ENCODE data around the gene RNF148.

The RNF148 gene, protein sequence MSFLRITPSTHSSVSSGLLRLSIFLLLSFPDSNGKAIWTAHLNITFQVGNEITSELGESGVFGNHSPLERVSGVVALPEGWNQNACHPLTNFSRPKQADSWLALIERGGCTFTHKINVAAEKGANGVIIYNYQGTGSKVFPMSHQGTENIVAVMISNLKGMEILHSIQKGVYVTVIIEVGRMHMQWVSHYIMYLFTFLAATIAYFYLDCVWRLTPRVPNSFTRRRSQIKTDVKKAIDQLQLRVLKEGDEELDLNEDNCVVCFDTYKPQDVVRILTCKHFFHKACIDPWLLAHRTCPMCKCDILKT

DNA sequence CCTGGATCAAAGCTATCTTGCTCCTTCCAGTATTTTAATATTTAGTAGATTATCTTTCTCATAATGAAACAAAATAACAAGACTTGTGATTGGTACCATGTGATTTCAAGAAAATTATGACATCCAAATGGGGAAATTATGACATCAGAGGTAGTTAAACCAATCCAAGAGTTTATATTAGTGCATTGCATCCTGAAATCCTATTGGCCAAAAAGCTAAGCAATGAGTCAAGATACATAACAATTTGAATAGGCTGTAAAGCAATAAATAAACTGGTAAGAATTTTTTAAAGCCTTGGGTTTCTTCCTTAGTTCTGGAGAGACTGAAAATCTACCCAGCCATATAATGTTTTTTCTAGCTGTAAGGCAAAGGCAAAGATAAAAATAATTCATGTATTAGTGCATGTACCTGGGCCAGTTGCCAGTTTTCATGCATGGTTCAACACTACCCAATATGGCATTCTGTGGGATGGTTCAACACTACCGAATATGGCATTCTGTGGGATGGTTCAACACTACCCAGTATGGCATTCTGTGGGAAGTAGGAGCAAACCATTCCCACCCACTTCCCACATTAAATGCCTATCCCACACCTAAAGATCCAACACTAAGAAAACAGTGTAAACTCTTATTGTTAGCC, at the start of gene RNF148:
Gene RNF148, minus strand, starts transcription at position 51 of the 639 bp plus-strand sequence. CDS start 172 bp downstream, outside the sequence.
- DNase-seq: no peak

DNA sequence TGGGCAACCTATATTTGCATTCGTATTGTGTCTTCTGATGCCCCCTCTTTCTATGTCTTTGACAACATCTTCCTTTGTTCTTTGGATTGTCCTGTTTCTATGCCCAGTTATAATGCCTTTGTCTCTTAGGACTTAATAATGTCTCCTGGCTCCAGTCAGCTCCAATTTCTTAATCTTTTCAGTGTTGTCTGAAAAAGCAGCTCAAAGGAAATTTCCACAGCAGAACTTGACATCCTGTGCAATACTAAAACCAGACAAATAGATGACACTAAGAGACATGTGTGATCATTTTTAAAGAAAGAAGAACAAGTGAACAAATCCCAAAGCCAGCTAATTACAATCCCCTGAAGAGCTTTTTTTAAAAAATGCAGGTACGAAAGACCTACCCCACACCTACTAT, 47.7 kb upstream of the RNF148 start:
- DNase-seq: no peak

DNA sequence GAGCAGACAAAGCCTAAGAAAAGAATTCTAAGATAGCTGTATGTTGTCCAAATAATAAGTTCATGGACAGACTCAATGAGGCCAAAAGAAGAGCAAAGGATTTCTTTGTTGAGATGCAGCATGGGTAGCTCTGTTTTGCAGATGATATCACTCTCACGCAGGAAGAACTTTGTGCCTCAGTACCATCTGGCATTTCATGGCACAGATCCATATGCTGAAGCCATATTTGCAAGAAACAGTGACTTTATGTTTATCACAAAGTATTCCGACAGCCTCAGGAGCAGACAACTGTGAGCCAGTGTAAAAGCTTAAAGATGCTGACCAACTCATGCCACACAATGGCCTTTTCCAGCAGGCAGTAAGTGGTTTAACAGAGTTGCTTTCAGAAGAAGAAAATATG, 45.5 kb upstream of the RNF148 start:
- no peak for DNase-seq

DNA sequence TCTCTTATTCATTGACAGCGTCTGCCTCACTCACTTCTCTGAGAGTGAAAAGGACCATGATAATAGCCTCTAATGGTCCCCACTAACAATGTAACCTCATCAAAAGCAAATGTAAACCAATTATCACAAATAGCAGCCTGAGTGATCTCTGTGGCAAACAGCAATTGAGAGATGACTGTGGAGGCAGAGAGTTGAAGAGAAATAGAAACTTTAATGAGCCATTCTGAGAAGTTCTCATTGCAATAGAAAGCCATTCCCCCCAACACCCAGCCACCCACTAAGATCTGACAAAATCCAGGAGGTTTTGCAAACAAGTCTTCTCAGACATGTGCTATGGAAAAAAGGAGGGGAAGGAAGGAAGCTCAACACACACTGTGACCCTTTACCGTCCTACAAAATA, 44.2 kb upstream of the RNF148 start:
- no peak for DNase-seq

DNA sequence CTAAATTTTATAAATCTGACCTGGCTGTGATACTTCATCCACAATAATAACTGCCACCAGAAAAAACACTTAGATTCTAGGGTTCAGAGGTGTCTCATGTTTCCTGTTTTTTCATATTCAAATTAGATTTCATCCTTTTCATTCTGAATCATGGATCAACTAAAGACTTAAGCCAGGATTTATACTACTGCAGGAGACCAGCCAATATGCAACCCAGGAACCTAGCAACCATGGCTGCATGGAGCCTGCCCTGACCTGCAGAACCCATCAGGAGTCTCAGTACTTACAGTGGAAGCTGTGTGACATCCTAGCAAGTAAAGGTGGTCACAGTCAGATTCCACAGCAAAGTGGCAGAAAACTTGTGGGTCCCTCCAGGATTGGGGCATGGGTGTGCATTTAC, 40.5 kb upstream of the RNF148 start:
- no peak for DNase-seq

DNA sequence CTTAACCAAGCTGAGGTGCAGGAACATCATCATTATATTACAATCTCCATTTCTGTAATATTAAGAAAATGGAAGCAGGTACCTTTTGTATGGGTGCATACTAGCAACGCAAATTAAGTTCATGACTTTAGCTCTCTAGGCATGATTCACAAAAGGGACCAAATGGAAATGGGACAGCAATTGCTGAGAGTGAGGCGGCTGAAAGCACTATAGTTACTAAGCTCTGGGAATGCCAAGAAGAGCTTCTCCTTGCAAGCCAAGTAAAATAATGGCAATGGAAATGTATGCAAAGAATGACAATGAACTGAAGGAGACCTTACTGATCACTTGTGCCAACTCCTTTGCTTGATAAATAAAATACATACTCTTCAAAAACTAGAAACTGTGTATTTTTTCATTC, 36.2 kb upstream of the RNF148 start:
- no peak for DNase-seq

DNA sequence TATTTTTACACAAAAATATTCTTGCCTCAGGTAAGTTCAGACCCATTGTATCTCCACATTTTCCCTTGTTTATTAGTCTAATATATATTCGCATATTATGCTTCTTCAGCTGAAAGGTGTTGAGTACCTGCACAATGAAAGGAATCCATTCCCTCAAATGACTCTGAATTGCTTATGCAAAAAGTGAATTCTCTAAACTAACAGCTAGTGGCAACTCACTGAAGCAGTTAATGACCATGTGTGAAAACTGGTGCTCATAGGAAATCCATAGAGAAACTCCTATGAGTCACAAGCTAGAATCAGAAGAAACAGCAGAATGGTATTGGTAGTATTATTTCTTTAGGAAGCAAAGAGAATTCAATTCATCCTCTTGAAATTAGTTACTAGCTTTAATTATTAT, 33.5 kb upstream of the RNF148 start:
- DNase-seq: no peak

DNA sequence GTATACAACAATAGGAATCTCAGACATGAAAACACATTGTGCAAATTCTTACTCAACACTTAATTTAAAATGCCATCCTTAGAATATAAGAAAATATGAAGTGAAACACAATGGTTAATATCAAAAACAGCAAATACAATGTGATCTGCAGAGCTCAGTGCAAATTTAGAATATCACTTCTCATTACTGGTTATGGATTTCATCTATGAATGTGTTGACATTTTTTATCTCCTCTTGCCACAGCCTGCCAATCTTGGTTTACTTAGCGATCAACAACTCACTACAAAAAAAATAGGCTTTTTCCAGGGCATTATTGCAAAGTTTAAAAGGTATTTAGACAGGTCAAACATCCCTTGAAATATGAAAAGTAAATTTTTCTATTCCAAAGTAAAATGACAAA, 25.0 kb upstream of the RNF148 start:
- no peak for DNase-seq

DNA sequence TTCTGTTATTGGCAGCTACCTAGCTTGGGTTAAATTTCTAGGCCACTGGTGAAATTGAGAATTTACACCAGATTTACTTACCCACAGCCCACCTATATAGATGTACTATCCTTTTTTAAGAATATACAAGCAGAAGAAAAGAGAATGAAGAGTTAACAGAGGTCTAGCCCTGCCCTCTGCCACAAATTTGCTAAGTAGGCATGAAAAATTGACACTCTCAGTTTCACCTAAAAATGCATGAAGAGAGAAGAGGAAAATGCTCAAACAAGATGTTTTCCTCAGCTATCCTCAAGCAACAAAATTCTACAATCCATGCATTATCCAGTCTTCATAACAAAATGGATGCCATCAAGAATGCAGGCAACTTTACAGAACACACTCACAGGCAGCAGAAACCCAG, 24.6 kb upstream of the RNF148 start:
- no peak for DNase-seq

DNA sequence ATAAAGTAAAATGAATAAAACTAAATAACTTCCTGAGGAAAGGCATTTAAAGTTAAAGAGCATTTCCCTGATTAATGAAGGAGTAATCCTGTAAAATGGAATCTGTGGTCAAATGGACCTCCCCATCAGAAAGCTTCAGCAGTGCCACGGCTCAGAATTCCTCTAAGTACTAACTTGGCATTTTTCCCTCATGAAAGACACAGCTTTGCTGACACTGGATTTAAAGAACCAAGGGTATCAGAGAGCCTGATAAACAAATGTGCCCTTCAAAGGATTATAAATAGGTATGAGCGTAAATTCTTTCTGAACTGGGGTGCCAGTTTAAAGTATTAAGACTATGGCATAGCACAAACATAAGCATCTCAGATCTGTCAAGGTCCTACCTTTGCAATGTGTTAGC, 24.2 kb upstream of the RNF148 start:
- DNase-seq: no peak

DNA sequence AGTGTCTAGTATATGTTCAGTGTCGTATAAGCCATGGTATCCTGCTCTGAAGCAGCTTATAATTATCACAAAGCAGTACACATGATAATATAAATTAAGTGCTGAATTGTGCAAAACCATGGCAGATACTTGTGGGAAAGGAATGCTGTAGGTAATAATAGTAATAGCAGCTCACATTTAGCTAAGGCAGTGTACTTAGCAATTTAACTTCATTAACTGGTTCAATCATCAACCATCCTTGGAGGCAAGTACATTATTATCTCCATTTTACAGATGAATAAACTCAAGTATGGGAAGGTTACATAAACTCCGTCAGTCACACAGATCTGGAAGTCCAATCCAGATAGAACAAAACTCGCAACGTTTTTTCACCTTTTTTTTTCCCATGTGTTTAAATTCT, 21.6 kb upstream of the RNF148 start:
- DNase-seq: no peak

DNA sequence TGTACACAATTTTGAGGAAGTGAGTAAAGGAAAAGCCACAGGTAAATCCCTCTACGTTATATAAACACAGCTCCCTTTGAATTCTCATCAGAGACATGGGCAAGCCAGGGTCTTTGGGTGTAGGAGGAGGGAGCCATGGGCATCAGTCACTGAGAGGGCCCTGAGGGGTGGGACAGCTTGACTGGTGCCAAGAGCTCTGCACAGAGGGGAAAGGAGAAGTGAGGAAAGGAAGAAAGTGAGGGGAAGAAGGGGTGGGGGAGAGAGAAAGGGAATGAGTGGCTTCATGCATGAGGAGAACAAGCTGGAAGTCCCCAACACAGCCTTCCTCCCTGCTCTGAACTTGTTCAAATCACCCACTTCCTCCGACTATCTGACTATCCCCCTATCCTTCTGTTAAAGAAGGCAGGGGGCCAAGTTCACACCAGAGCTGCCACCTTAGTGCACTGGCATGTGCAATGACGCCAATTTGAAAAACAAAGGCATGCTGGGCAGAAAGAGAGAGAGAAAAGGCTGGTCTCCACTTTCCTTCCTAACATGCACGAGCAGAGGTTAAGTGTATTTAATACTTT, 16.4 kb upstream of the RNF148 start:
- DNase-seq: no peak

DNA sequence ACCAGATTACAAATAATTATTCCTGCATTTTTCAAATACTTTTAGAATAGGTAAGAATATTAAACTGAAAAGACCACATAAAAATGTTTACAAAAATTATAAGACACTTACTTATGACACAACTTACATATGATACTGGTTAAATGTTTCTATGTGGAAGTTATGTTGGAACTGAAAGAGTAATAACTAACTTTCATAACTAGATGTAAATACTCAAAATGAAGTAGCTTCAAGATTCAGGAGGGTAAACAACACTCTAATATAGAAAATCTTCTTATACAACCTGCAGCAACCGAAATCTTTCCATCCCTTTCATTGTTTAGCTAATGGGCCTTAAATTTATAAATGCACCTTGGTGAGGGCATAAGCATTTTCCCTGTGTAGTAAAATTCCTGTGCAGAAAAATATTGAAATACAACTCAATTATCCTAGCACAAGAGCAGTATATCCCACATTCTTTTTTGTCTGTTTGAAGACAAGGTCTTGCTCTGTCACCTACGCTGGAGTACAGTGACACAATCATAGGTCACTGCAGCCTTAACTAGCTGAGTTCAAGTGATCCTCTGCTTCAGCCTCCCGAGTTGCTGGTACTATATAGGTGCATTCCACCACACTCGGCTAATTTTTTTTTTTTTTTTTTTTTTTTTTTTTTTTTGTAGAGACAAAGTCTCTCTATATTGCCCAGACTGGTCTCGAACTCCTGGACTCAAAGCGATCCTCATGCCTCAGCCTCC, 14.8 kb upstream of the RNF148 start:
- DNase-seq: no peak

DNA sequence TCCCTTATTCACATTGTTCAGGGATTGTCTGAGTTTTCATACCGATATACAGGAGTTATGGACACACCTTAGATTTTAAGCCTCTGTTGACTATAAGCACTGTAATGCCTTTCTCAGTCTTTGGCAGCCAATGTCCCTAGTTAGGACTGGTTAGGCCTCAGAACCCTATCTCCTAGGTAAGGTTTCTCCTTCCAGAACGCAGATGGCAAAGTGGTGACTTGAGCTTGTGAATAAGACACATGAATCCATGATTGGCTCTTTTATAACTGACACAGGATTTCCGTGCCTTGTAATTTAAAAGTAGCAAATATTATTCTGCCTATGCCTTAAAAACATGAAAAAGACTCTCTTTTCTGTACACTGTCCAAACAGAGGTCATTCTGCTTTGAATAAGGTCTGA, 12.5 kb upstream of the RNF148 start:
- no peak for DNase-seq

DNA sequence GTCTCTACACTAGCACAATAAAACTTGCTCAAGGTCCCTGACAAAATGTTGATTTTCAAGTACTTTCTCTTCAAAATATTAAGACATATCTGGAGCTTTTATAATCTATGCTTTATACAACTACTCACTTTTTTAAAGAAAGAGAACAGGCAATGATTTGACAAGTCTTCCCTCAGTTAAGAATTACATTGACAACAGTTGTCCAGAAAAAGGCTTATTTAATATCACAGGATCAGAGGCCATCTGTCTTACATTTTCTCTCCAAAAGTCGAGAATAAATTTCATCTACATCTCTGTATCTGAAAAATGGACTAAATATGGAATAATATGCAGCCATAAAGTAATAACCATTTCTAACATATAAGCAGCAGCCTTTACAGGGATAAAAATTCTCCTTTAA, 8.2 kb upstream of the RNF148 start:
- DNase-seq: no peak

DNA sequence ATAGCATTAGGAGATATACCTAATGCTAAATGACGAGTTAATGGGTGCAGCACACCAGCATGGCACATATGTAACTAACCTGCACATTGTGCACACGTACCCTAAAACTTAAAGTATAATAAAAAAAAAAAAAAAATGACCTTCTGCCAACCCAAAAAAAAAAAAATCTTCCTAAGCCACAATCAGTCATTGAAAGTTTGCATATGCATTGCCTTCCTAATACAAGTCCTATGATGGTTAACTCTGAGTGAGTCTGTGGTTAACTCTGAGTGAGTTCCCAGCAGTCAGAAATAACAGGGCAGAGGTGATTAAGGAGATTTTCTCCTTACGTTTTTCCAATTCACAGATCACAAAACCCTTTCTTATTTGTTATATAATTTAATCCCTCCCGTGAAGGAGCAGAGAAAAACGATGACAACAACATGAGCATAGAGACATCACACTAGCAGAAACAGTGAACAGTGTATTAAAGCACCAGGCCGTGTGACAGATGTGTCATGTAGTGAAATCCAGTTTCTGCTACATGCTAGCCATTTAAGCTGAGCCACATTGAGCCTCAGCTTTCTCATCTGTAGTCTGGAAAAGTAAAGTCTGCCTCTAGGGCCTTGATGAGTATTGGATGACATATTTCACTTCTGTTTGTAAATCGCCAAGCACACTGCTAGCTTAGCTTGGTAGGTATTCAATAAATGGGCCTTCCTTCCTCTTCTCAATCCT, 7.4 kb upstream of the RNF148 start:
- DNase-seq: no peak

DNA sequence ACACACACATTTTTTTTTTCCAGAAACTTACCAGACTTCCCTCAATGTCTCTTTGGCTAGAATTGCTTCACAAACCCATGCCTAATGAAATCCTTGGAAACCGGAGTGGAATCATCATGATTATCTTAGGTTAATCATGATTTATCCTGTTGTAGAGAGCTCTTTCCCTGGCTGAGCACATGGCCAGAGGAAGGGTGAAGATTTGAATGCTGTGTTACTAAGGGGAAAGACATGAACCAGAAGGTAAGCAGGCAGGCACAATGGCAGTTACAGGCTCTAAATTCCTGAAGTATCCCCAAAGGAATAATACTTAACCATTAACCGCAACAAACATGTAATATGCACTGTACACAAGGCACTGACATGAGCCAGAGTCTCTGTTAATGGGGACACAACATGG, 4.1 kb upstream of the RNF148 start:
- no peak for DNase-seq

DNA sequence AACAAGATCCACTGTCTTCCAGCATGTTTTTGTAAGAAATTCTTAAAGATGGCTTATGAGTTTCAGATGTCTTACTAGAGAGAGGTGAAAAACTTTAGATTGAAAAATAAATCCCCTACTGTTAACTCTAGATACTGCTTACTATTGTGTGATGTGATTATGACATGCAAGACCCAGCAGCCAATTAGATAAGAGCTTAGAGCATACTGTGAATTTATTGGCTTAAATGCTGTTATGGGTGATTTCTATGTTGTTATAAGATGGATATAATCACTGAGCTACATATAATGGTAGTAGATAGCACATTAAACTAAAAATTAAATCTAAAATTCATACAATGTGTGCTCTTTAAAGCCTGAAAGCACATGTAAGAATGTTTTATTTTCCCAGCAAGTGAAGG, 3.7 kb downstream of the RNF148 start, which contains the start of gene RNF133:
Gene RNF133, minus strand, starts transcription at position 101 of the 400 bp plus-strand sequence. CDS start 199 bp downstream, outside the sequence.
- no peak for DNase-seq

DNA sequence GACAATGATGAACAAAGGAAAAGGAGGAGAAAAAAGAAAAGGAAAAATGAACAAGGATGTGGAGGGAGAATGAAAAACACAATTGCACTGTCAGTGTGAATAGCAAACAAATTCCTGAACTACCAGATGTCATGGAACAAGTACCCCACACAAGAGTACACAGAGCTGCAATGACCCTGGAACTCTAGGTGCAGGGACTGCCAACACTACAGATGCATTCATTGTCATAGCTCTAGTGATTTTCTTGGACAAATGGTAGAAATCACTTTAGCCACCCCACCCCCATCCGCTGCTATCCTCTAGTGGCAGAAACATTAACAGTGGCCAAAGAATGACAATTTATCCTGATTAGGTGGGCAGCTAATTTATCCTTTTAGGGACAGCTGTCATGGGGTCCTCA, 6.9 kb downstream of the RNF148 start:
- DNase-seq: no peak

DNA sequence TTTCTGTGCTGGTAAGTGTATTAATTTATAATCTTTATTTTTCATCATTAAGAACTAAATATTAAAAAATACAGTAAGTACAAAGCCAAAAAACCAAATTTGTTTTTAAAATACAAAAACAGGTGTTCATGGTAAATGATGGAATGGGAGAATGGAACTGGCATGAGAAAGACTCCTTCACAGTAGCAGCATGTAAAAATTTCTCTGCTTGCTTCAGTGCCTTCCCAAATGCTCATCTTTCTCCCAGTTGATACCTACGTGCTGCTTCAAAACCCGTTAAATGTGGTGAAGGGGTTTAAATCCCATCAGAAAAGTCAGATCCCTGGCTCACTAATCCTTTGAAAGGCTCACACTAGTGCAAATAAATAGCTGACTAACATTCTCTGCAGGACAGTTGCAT, 8.0 kb downstream of the RNF148 start:
- DNase-seq: no peak

DNA sequence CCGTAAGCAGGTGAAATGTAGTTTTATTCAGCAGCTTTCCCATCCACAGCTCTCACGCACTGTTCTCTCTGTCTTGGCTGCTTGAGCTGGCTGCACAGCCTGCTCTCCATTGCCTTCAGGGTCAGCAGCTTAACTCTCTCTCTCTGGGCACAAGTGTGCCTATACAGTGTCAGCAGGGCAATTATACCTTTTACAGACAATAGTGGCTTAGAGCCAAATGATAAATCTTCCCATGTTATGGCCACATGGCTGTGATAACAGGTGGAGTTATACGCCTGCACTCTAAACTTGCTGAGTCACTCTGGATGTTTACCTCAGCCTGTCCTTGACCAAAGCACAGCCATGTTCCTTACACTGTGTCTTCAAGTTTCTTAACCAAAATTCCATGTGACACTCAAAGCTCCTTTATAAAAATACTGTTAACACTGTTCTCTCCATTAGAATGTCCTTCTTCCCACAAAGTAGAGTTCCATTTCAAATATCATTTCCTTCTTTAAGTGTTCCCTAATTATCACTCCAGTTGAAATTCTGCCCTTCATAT, 9.9 kb downstream of the RNF148 start:
- DNase-seq: no peak

DNA sequence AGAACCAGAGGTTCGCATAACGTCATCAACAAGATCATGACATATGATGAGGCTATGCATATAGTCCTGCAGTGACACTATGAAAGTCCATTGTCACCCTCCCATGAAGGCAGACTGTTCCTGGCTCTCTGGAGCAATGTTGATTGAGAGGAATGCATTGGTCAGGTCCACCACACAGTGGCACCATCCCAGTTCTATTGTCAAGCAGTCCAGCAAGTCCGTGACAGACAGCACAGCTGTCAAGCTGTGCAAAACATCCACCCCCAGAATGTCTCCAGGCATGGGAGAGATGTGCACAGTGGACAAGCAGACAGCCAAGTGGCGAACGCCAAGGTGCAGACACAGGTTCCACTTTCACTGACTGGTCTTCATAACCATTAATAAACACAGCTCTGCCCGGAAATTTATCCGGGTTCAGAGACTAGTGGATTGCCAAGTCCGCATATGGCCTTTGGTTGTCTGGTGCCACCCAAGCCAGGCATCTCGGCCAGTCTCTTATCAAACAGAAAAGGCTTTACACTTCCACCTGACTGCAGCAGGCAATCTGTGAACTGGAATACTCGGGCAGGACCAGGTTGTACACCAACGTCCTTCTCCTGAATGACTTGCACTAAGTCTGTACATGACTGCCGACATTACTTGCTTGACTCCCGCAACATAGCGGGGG, 11.0 kb downstream of the RNF148 start:
- DNase-seq: no peak

Measured in activated gamma-delta T cell treated with Interleukin-2 at 50 U/mL for 16 hours (primary cell).